Measurements from ENCODE around the gene TADA3. TPM values are rescaled to one million over a fixed set of nuclear protein-coding genes. Genes with fewer than 3 reads are reported as not detected.

Gene TADA3
- total RNA-seq, 1 experiment from 2014 or later, result 49.0 TPM

GRCh38 chr3:9731206-9732079 is 60.8 kb downstream of the TADA3 start, which contains the start of gene BRPF1 (continued):
- TF ChIP-seq EMX1 (CRISPR knock-in tag; IDR thresholded peaks at IDR 0.05) (no peak), CBFB (CRISPR knock-in tag; IDR thresholded peaks at IDR 0.05; ENCODE audit: low read depth) (no peak), ZNF423 (CRISPR knock-in tag; IDR thresholded peaks at IDR 0.05) (peak; percentile 17; the same call in 1 of the 2 replicates), SMAD3 (CRISPR knock-in tag; IDR thresholded peaks at IDR 0.05; ENCODE audit: borderline replicate concordance) (no peak), ERG (CRISPR knock-in tag; IDR thresholded peaks at IDR 0.05) (no peak), SMAD4 (CRISPR knock-in tag; IDR thresholded peaks at IDR 0.05) (no peak), ZBTB21 (CRISPR knock-in tag; IDR thresholded peaks at IDR 0.05; ENCODE audit: borderline replicate concordance) (no peak), RORB (CRISPR knock-in tag; IDR thresholded peaks at IDR 0.05) (no peak), RELA (CRISPR knock-in tag; IDR thresholded peaks at IDR 0.05; ENCODE audit: borderline replicate concordance) (no peak), CTCF (IDR thresholded peaks at IDR 0.05) (no peak), JUN (CRISPR knock-in tag; IDR thresholded peaks at IDR 0.05) (no peak)
- TF ChIP-seq, protein P1, sequence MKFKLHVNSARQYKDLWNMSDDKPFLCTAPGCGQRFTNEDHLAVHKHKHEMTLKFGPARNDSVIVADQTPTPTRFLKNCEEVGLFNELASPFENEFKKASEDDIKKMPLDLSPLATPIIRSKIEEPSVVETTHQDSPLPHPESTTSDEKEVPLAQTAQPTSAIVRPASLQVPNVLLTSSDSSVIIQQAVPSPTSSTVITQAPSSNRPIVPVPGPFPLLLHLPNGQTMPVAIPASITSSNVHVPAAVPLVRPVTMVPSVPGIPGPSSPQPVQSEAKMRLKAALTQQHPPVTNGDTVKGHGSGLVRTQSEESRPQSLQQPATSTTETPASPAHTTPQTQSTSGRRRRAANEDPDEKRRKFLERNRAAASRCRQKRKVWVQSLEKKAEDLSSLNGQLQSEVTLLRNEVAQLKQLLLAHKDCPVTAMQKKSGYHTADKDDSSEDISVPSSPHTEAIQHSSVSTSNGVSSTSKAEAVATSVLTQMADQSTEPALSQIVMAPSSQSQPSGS (CRISPR knock-in tag; IDR thresholded peaks at IDR 0.05; ENCODE audit: borderline replicate concordance, low read depth), result no peak
- TF ChIP-seq, protein P2, sequence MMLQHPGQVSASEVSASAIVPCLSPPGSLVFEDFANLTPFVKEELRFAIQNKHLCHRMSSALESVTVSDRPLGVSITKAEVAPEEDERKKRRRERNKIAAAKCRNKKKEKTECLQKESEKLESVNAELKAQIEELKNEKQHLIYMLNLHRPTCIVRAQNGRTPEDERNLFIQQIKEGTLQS (CRISPR knock-in tag; conservative IDR thresholded peaks at IDR 0.05), result no peak
- TF ChIP-seq, protein P3, sequence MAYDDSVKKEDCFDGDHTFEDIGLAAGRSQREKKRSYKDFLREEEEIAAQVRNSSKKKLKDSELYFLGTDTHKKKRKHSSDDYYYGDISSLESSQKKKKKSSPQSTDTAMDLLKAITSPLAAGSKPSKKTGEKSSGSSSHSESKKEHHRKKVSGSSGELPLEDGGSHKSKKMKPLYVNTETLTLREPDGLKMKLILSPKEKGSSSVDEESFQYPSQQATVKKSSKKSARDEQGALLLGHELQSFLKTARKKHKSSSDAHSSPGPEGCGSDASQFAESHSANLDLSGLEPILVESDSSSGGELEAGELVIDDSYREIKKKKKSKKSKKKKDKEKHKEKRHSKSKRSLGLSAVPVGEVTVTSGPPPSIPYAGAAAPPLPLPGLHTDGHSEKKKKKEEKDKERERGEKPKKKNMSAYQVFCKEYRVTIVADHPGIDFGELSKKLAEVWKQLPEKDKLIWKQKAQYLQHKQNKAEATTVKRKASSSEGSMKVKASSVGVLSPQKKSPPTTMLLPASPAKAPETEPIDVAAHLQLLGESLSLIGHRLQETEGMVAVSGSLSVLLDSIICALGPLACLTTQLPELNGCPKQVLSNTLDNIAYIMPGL (CRISPR knock-in tag; IDR thresholded peaks at IDR 0.05), result peak; percentile 80; the same call in 1 of the 2 replicates

- peaks cover 17% of the 10 kb centered on the region for H3K36me3 Mint-ChIP-seq
- ATAC-seq, result peak; percentile 72
- CTCF ChIA-PET, result interaction anchor here (0.5 to 8.6 kb wide), 8 partner anchors 19 to 334 kb away, joined by 3 to 162 read pairs (median 3); partner anchors contain the start of gene OGG1
- DNase-seq (ENCODE audit: low spot score), result no peak
- POLR2A ChIA-PET, result interaction anchor here (1.3 to 3.1 kb wide), 2 partner anchors 19 to 334 kb away, joined by 5 to 14 read pairs; partner anchors contain the start of gene OGG1
- H3K27ac Mint-ChIP-seq, result peak overlapping the region; percentile 94
- H3K9me3 Mint-ChIP-seq, result peaks cover 3% of the 10 kb centered on the region; the same call in 1 of the 2 replicates
- H3K27me3 Mint-ChIP-seq (ENCODE audit: low read depth), result no peaks in the 10 kb centered on the region
- TF ChIP-seq NR2C2 (CRISPR knock-in tag; IDR thresholded peaks at IDR 0.05) (no peak), ZNF512 (CRISPR knock-in tag; IDR thresholded peaks at IDR 0.05; ENCODE audit: borderline replicate concordance) (no peak), SP1 (CRISPR knock-in tag; conservative IDR thresholded peaks at IDR 0.05) (no peak), ETV6 (CRISPR knock-in tag; IDR thresholded peaks at IDR 0.05) (no peak), ZNF281 (CRISPR knock-in tag; IDR thresholded peaks at IDR 0.05) (no peak), GABPB1 (CRISPR knock-in tag; IDR thresholded peaks at IDR 0.05) (no peak), ZNF416 (CRISPR knock-in tag; IDR thresholded peaks at IDR 0.05) (no peak)
- peak overlapping the region; percentile 91 for H3K4me3 Mint-ChIP-seq
- peaks cover 18% of the 10 kb centered on the region for H3K4me1 Mint-ChIP-seq
These were observed 61.5 kb downstream of the TADA3 start for GRCh38 chr3:9730657-9731205.
